ENCODE measurements around the gene FKBP4.

Gene FKBP4, protein sequence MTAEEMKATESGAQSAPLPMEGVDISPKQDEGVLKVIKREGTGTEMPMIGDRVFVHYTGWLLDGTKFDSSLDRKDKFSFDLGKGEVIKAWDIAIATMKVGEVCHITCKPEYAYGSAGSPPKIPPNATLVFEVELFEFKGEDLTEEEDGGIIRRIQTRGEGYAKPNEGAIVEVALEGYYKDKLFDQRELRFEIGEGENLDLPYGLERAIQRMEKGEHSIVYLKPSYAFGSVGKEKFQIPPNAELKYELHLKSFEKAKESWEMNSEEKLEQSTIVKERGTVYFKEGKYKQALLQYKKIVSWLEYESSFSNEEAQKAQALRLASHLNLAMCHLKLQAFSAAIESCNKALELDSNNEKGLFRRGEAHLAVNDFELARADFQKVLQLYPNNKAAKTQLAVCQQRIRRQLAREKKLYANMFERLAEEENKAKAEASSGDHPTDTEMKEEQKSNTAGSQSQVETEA

DNA sequence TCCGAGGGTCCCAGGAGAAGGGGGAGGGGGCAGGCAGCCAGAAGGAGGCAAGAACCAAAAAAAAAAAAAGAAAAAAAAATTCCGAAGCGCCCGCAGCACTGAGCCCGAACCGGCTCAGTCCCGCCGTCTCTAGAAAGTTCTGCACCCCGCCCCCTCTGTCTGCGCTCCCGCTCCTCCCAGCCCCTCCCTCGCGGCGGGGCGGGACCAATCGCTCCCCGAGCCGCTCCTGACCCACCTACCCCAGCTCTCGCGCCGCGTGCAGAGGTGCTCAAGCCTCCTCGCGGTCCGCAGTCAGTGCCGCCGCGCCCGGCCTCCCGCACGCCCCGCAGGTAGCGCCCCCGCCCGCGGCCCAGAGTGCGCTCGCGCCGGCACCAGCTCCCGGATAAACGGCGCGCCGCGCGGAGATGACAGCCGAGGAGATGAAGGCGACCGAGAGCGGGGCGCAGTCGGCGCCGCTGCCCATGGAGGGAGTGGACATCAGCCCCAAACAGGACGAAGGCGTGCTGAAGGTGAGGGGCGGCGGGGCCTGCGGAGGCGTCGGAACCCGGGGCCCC lies at the start of gene FKBP4:
Gene FKBP4, plus strand, starts transcription at position 235 of the 554 bp plus-strand sequence. Its CDS starts 170 bp downstream, at position 405.
- H3K36me3 ChIP-seq (ENCODE audit: insufficient read depth, low read length): peaks cover 40% of the 10 kb centered on the region
- H3K79me2 ChIP-seq (ENCODE audit: insufficient read depth, low read length): peaks cover 41% of the 10 kb centered on the region
- peak within 1 kb of the TSS; percentile 76 for H2AFZ ChIP-seq (ENCODE audit: low read depth, low read length)
- peak within 1 kb of the TSS; percentile 98 for H3K4me2 ChIP-seq (ENCODE audit: insufficient read depth, low read length)
- H3K27ac ChIP-seq (ENCODE audit: low read length): peak within 1 kb of the TSS; percentile 64
- H4K20me1 ChIP-seq (ENCODE audit: insufficient read depth, low read length): peaks cover 40% of the 10 kb centered on the region
- DNase-seq (peak; percentile 85), ATAC-seq (ENCODE audit: insufficient read depth, low read depth) (peak; percentile 90)
- H3K9ac ChIP-seq (ENCODE audit: low read depth, low read length): peak within 1 kb of the TSS; percentile 77
- H3K9me3 ChIP-seq (ENCODE audit: insufficient read depth, low read length, severe bottlenecking): no peaks in the 10 kb centered on the region
- H3K4me3 ChIP-seq (ENCODE audit: low read depth in 1 of 2, low read length in 2 of 2): peak within 1 kb of the TSS; percentile 69 to 92
- TF ChIP-seq, protein P1, sequence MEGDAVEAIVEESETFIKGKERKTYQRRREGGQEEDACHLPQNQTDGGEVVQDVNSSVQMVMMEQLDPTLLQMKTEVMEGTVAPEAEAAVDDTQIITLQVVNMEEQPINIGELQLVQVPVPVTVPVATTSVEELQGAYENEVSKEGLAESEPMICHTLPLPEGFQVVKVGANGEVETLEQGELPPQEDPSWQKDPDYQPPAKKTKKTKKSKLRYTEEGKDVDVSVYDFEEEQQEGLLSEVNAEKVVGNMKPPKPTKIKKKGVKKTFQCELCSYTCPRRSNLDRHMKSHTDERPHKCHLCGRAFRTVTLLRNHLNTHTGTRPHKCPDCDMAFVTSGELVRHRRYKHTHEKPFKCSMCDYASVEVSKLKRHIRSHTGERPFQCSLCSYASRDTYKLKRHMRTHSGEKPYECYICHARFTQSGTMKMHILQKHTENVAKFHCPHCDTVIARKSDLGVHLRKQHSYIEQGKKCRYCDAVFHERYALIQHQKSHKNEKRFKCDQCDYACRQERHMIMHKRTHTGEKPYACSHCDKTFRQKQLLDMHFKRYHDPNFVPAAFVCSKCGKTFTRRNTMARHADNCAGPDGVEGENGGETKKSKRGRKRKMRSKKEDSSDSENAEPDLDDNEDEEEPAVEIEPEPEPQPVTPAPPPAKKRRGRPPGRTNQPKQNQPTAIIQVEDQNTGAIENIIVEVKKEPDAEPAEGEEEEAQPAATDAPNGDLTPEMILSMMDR (IDR thresholded peaks at IDR 0.05; ENCODE audit: borderline replicate concordance, extremely low read depth, low read length, poor library complexity, severe bottlenecking): no peak
- no peak for TF ChIP-seq EZH2 (IDR thresholded peaks at IDR 0.05; ENCODE audit: borderline replicate concordance, low read depth, low read length, severe bottlenecking)
- H3K27me3 ChIP-seq (ENCODE audit: insufficient read depth, low read length, poor library complexity): no peaks in the 10 kb centered on the region
- H3K4me1 ChIP-seq (ENCODE audit: insufficient read depth, low read length): peaks cover 28% of the 10 kb centered on the region

DNA sequence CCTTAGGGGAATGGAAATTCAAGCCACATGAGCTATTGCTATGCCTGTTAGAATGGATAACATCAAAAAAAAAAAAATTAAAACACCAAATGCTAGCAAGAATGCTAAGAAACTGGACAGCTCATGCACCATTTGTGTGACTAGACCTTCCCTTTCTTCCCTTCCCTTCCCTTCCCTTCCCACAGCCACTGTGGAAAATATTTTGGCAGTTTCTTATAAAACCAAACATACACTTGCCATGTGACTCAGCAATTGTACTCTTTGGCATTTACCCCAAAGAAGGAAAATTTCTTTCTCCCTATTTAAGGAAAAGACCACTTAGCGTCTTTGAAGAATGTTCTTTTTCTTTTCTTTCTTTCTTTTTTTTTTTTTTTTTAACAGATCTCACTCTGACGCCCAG lies 49.1 kb upstream of the FKBP4 start:
- Histone ChIP-seq H4K20me1 (ENCODE audit: insufficient read depth, low read length) (no peaks in the 10 kb centered on the region), H3K4me2 (ENCODE audit: insufficient read depth, low read length) (no peak overlapping the region), H2AFZ (ENCODE audit: low read depth, low read length) (no peak overlapping the region), H3K4me1 (ENCODE audit: insufficient read depth, low read length) (no peaks in the 10 kb centered on the region), H3K27ac (ENCODE audit: low read length) (no peak overlapping the region), H3K27me3 (ENCODE audit: insufficient read depth, low read length, poor library complexity) (no peaks in the 10 kb centered on the region), H3K9me3 (ENCODE audit: insufficient read depth, low read length, severe bottlenecking) (no peaks in the 10 kb centered on the region), H3K79me2 (ENCODE audit: insufficient read depth, low read length) (no peaks in the 10 kb centered on the region), H3K9ac (ENCODE audit: low read depth, low read length) (no peak overlapping the region), H3K36me3 (ENCODE audit: insufficient read depth, low read length) (no peaks in the 10 kb centered on the region), H3K4me3 (ENCODE audit: low read depth in 1 of 2, low read length in 2 of 2) (no peak overlapping the region)
- TF ChIP-seq, protein P1 (IDR thresholded peaks at IDR 0.05; ENCODE audit: borderline replicate concordance, extremely low read depth, low read length, poor library complexity, severe bottlenecking): no peak
- TF ChIP-seq EZH2 (IDR thresholded peaks at IDR 0.05; ENCODE audit: borderline replicate concordance, low read depth, low read length, severe bottlenecking): no peak
- ATAC-seq (ENCODE audit: insufficient read depth, low read depth) (no peak), DNase-seq (no peak)

DNA sequence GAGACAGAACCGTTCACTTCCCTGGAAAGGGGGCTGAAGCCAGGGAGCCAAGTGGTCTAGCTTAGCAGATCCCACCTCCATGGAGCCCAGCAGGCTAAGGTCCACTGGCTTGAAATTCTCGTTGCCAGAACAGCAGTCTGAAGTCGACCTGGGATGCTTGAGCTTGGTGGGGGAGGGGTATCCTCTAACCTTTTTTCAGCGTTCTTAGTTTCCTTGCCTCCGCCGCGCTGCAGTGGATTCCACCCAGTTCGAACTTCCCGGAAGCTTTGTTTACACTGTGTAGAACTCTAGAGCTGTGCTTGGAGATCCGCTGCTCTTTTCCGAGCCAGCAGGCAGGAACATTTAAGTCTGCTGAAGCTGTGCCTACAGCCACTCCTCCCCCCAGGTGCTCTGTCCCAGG lies 45.2 kb upstream of the FKBP4 start:
- H3K27ac ChIP-seq (ENCODE audit: low read length): no peak overlapping the region
- no peaks in the 10 kb centered on the region for H3K79me2 ChIP-seq (ENCODE audit: insufficient read depth, low read length)
- TF ChIP-seq, protein P1 (IDR thresholded peaks at IDR 0.05; ENCODE audit: borderline replicate concordance, extremely low read depth, low read length, poor library complexity, severe bottlenecking): no peak
- TF ChIP-seq EZH2 (IDR thresholded peaks at IDR 0.05; ENCODE audit: borderline replicate concordance, low read depth, low read length, severe bottlenecking): no peak
- DNase-seq (no peak), ATAC-seq (ENCODE audit: insufficient read depth, low read depth) (no peak)
- H3K4me1 ChIP-seq (ENCODE audit: insufficient read depth, low read length): no peaks in the 10 kb centered on the region
- H4K20me1 ChIP-seq (ENCODE audit: insufficient read depth, low read length): peaks cover 11% of the 10 kb centered on the region
- no peak overlapping the region for H2AFZ ChIP-seq (ENCODE audit: low read depth, low read length)
- H3K9ac ChIP-seq (ENCODE audit: low read depth, low read length): no peak overlapping the region
- no peaks in the 10 kb centered on the region for H3K9me3 ChIP-seq (ENCODE audit: insufficient read depth, low read length, severe bottlenecking)
- no peaks in the 10 kb centered on the region for H3K27me3 ChIP-seq (ENCODE audit: insufficient read depth, low read length, poor library complexity)
- H3K4me2 ChIP-seq (ENCODE audit: insufficient read depth, low read length): no peak overlapping the region
- no peaks in the 10 kb centered on the region for H3K36me3 ChIP-seq (ENCODE audit: insufficient read depth, low read length)
- no peak overlapping the region for H3K4me3 ChIP-seq (ENCODE audit: low read depth in 1 of 2, low read length in 2 of 2)
